Kidney epithelial cell (primary cell): ENCODE results near the gene ARHGDIA. TPM values are rescaled to one million over a fixed set of nuclear protein-coding genes. Genes with fewer than 3 reads are reported as not detected.
A peak's percentile ranks its signal among the peaks of the same experiment; 100 is the strongest.

ENCODE experiments used
- DNase-seq: peaks from one replicate; pipeline ENCODE4 v3.0.0-alpha.2; 2010; ENCODE audit warnings: low read depth
- H3K27me3 ChIP-seq: 2 replicates; pipeline ENCODE4 v1.6.0; 2011; ENCODE audit warnings: low read length; ENCODE audit not compliant: control insufficient read depth, insufficient read depth
- H3K36me3 ChIP-seq: 2 replicates; pipeline ENCODE4 v1.5.1; 2011; ENCODE audit warnings: low read length; ENCODE audit not compliant: control insufficient read depth, insufficient read depth
- H3K4me3 ChIP-seq: 2 replicates; pipeline ENCODE4 v1.5.1; 2011; ENCODE audit warnings: low read depth, mild to moderate bottlenecking, control low read depth, low read length
- total RNA-seq: library from RNA; depleted of rRNA; stranded (reverse); fragments of >200 nt; gene quantifications from 2 replicates; pipeline ENCODE4 v1.2.3, GENCODE V29; 2015
- TF ChIP-seq, protein P1 (sequence below): IDR thresholded peaks from 2 replicates; pipeline ENCODE4 v1.5.1; 2011; ENCODE audit warnings: mild to moderate bottlenecking, moderate library complexity, low read length, control low read depth, inconsistent platforms; ENCODE audit not compliant: insufficient read depth, poor library complexity, severe bottlenecking

The ARHGDIA gene
- total RNA-seq, 1 donor from 2014 or later: 243 TPM

DNA sequence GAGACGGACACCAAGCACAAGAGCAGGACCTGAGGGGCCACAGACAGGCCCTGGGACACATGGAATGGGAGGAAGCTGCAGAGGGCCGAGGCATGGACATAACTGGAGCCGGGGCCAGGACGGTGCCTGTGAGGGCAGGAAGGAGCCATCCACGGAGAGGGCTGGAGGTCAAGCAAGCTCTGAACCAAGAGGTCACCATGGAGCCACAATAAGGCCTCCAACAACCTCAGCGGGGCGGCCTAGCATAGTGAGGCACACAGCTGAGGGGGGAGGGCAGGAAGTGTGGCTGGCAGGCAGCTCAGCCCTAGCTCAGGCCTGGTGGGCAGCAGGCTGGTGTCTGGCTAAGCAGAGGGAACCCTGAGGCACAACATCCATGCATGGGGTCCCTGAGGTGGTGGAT, 42.5 kb downstream of the ARHGDIA start:
- TF ChIP-seq, protein P1, sequence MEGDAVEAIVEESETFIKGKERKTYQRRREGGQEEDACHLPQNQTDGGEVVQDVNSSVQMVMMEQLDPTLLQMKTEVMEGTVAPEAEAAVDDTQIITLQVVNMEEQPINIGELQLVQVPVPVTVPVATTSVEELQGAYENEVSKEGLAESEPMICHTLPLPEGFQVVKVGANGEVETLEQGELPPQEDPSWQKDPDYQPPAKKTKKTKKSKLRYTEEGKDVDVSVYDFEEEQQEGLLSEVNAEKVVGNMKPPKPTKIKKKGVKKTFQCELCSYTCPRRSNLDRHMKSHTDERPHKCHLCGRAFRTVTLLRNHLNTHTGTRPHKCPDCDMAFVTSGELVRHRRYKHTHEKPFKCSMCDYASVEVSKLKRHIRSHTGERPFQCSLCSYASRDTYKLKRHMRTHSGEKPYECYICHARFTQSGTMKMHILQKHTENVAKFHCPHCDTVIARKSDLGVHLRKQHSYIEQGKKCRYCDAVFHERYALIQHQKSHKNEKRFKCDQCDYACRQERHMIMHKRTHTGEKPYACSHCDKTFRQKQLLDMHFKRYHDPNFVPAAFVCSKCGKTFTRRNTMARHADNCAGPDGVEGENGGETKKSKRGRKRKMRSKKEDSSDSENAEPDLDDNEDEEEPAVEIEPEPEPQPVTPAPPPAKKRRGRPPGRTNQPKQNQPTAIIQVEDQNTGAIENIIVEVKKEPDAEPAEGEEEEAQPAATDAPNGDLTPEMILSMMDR: no peak

DNA sequence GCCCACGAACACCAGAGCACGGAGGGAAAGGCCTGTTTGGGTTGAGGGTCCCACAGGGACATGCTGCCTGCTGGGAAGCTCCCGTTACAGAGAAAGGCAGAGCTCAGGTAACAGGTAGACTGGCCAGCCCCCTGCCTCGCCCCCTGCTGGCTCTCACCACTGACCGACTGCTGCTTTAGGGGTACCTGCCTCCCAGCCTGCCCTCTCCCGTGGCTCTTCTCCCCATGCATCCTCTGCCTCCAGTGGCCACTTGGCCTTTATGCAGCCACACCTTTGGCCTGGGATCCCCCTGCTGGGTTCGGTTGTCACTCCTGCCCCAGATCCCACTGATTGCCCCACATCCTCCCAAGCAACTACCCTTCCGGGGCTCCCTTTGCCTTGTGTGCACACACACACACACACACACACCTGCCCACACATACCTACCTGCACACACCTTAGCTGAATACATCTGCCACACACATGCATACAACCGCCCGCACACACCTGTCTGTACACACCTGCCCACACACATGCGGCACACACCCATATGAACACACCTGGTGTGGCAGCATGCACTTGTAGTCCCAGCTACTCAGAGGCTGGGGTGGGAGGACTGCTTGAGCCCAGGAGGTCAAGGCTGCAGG, 45.2 kb downstream of the ARHGDIA start:
- TF ChIP-seq, protein P1: peak; percentile 14
- Histone ChIP-seq H3K36me3 (peaks cover 1% of the 10 kb centered on the region), H3K27me3 (no peaks in the 10 kb centered on the region), H3K4me3 (no peak overlapping the region)
- DNase-seq: no peak

More for the DNA sequence above, 42.5 kb downstream of the ARHGDIA start:
- Histone ChIP-seq H3K36me3 (no peaks in the 10 kb centered on the region), H3K27me3 (no peaks in the 10 kb centered on the region), H3K4me3 (no peak overlapping the region)
- DNase-seq: no peak

DNA sequence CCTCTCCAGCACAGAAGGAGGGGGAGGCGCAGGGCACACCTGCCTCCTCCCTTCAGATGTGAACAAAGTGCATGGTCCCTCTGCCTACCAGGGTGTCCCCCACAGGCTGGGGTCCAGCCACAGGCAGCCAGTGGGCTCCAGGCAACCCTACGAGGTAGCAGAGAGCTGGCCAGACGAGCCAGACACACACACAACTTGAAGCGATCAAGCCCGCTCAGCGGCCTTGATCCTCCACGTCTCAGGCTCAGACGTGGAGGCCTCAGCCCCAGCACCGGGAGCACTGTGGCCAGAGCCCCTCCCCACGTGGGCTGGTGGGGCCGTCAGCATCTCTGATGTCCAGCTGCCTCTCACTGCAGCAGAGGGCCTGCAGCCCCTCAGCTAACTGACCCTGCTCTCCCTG, 46.5 kb downstream of the ARHGDIA start:
- no peak for DNase-seq
- TF ChIP-seq, protein P1: no peak
- Histone ChIP-seq H3K27me3 (peaks cover under 1% of the 10 kb centered on the region), H3K4me3 (no peak overlapping the region), H3K36me3 (peaks cover 1% of the 10 kb centered on the region)

DNA sequence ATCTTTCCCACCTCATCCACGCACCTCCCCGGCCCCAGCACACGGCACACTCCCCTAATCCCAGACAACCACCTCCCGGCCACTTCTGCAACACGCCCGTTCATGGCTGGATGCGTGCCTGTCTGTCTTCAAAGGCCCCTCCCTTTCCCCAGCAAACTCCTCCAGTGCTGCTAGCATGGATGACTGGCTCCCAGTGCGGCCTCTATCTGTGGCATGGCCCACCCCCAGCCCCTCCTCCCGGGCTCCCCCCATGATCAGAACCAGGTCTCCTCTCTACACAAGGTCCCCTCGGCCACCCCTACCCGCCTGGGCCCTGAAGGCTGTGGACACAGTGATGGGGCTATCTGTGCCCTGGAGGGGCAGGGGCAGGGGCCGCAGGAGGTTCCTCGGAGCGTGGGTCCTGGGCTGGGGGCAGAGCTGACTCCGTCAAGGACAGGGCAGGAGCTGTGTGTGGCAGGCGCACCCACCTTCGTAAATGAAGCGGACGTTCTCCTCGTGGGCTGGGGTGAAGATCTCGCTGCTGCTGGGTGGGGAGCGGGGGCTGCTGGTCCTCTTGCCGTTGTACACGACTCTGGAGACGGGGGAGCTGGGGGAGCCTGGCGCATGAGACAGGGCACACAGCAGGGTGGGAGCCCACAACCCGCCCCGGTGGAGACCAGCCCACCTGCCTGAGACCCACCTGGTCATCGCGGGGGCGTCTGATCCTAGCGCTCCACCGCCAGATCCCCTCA, 47.2 kb downstream of the ARHGDIA start:
- DNase-seq: no peak
- Histone ChIP-seq H3K36me3 (peaks cover 1% of the 10 kb centered on the region), H3K4me3 (no peak overlapping the region), H3K27me3 (peaks cover 7% of the 10 kb centered on the region)
- TF ChIP-seq, protein P1: no peak

DNA sequence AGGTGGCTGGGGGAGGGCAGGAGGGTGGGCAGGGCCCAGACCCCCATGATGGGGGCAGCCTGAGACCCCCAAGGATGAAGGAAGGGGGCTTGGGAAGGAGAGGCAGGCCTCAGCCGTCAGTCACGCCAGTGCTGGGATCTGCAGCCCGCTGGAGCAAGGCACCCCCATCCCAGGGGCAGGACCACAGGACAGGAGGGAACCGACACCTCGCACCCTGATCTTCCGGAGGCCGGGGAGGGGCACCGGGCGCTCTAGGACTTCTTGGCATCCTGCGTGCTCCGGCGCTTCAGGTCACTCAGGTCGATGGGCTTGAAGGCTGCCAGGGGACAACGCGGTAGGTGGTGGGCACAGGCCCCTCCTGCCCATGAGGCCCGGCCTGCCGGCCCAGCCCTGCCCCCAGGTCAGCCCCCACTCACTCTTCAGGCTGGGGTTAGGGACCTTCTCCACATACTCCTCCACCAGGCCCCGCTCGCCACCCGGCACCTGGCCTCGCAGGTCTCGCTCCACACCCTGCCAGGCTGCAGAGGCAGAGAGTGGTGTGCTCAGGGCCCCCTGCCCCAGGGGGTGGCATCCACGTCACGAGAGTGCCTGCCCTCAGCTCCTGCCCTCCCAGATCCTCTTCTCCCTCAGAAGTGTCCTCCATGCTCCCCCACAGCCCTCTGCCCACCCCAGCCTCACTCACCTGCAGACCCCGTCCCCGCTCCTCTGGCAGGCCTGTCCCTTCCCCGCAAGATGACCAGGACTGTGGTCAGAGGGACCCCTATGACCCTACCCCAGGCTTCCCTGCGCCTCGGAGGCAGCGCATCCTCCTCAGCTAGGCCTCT, 47.9 kb downstream of the ARHGDIA start:
- H3K4me3 ChIP-seq: no peak overlapping the region
- H3K36me3 ChIP-seq: peaks cover 1% of the 10 kb centered on the region
- no peak for DNase-seq
- peaks cover 7% of the 10 kb centered on the region for H3K27me3 ChIP-seq
- TF ChIP-seq, protein P1: no peak
